Mesenteric fat pad (tissue), 1 donor: ENCODE measurements around the gene PSME3. TPM values are rescaled to one million over a fixed set of nuclear protein-coding genes. Genes with fewer than 3 reads are reported as not detected.
"Not testable (repeated sequence)": the region's sequence is repeated elsewhere in the genome, so short reads cannot be mapped to it uniquely, and the experiment has no call there.

Source experiments
- DNase-seq: peaks from one replicate; pipeline ENCODE4 v3.0.0-alpha.2; 2020; ENCODE audit warnings: low spot score
- microRNA-seq: library from miRNA; unstranded; fragments of <30 nt; microRNA quantifications from one replicate; pipeline ENCODE4 v1.2.0, GENCODE V29; 2020; ENCODE audit warnings: borderline number of aligned reads
- total RNA-seq: library from RNA; stranded (reverse); fragmentation: NEBNext Ultra II Directional; extraction: Animal tissue kit (Norgen Biotek cat#: 25700); gene quantifications from one replicate; pipeline ENCODE4 v1.2.1, GENCODE V29; 2021
- donor health status: DM: yes; HTN: yes; CAD: no.

Gene PSME3
- total RNA-seq, 1 donor from 2014 or later, result 144 TPM

- not testable (repeated sequence) for DNase-seq
Observed at GRCh38 chr17:42873932-42874695, 40.9 kb downstream of the PSME3 start.

- no peak for DNase-seq
Observed at GRCh38 chr17:42877037-42877436, 43.8 kb downstream of the PSME3 start.

GRCh38 chr17:42878123-42878880 lies 45.1 kb downstream of the PSME3 start:
- DNase-seq, result no peak

- no peak for DNase-seq
Observed at GRCh38 chr17:42878924-42879595, 45.9 kb downstream of the PSME3 start.

GRCh38 chr17:42879596-42879985 lies 46.4 kb downstream of the PSME3 start:
- DNase-seq, result no peak

GRCh38 chr17:42880776-42881310 lies 47.6 kb downstream of the PSME3 start:
- DNase-seq, result no peak

- DNase-seq, result not testable (repeated sequence)
Observed at GRCh38 chr17:42881706-42882105, 48.5 kb downstream of the PSME3 start.

GRCh38 chr17:42882166-42882565 lies 49.0 kb downstream of the PSME3 start:
- DNase-seq, result no peak

- no peak for DNase-seq
Observed at GRCh38 chr17:42883802-42884558, 50.8 kb downstream of the PSME3 start.

- not testable (repeated sequence) for DNase-seq
Observed at GRCh38 chr17:42885806-42886205, 52.6 kb downstream of the PSME3 start.

- no peak for DNase-seq
Observed at GRCh38 chr17:42886283-42887176, 53.3 kb downstream of the PSME3 start.

- no peak for DNase-seq
Observed at GRCh38 chr17:42889809-42890208, 56.6 kb downstream of the PSME3 start.

- DNase-seq, result no peak
Observed at GRCh38 chr17:42891539-42892152, 58.4 kb downstream of the PSME3 start.

- no peak for DNase-seq
Observed at GRCh38 chr17:42893359-42893758, 60.2 kb downstream of the PSME3 start.

Small RNAs within 50 kb of the gene (microRNA-seq; reads per million reads assigned to microRNA genes)
- not detected for gene MIR6781

Other genes with a start within 250 kb of the PSME3 start
- 63.9 TPM for gene RETREG3, start 224.0 kb upstream of the PSME3 start, total RNA-seq
- 45.2 TPM for gene TUBG1, start 223.7 kb upstream of the PSME3 start, total RNA-seq
- 17.6 TPM for gene TUBG2, start 174.1 kb upstream of the PSME3 start, total RNA-seq
- 16.8 TPM for gene PLEKHH3, start 156.4 kb upstream of the PSME3 start, total RNA-seq
- 1.2 TPM for gene CCR10, start 151.6 kb upstream of the PSME3 start, total RNA-seq
- gene CNTNAP1, start 150.9 kb upstream of the PSME3 start, total RNA-seq, result 3.7 TPM
- 50.5 TPM for gene EZH1, start 88.4 kb upstream of the PSME3 start, total RNA-seq
- gene RAMP2, start 72.2 kb upstream of the PSME3 start, total RNA-seq, result 58.2 TPM
- 41.1 TPM for gene VPS25, start 59.9 kb upstream of the PSME3 start, total RNA-seq
- not detected for gene WNK4, start 52.8 kb upstream of the PSME3 start, total RNA-seq
- gene COA3, start 34.7 kb upstream of the PSME3 start, total RNA-seq, result 56.7 TPM
- gene CNTD1, start 34.5 kb upstream of the PSME3 start, total RNA-seq, result not detected
- 82.0 TPM for gene BECN1, start 9.1 kb upstream of the PSME3 start, total RNA-seq
- gene AOC2, start 11.2 kb downstream of the PSME3 start, total RNA-seq, result 10.5 TPM
- gene AOC3, start 17.8 kb downstream of the PSME3 start, total RNA-seq, result 528 TPM
- not detected for gene G6PC1, start 67.4 kb downstream of the PSME3 start, total RNA-seq
- 39.2 TPM for gene AARSD1, start 131.1 kb downstream of the PSME3 start, total RNA-seq
- not detected for gene PTGES3L, start 146.7 kb downstream of the PSME3 start, total RNA-seq
- 10.6 TPM for gene RUNDC1, start 147.2 kb downstream of the PSME3 start, total RNA-seq
- 838 TPM for gene RPL27, start 165.0 kb downstream of the PSME3 start, total RNA-seq
- gene IFI35, start 173.4 kb downstream of the PSME3 start, total RNA-seq, result 33.5 TPM
- gene VAT1, start 189.0 kb downstream of the PSME3 start, total RNA-seq, result 315 TPM
- 0.45 TPM for gene RND2, start 191.8 kb downstream of the PSME3 start, total RNA-seq